GM19468 (cell line): ENCODE results near the gene KLF2.
"Not testable (repeated sequence)": the region's sequence is repeated elsewhere in the genome, so short reads cannot be mapped to it uniquely, and the experiment has no call there.

Source experiments
- ATAC-seq: cut with Tn5 transposase; IDR thresholded peaks from one replicate; pipeline ENCODE4 v1.9.1; 2021; ENCODE audit warnings: mild to moderate bottlenecking, moderate library complexity, moderate number of reproducible peaks; ENCODE audit not compliant: unreplicated experiment; ENCODE audit errors: extremely low read depth

KLF2 gene

GRCh38 chr19:16335226-16335625, 10.6 kb downstream of the KLF2 start:
- no peak for ATAC-seq

- ATAC-seq = no peak
Measured at GRCh38 chr19:16336571-16336970, 11.9 kb downstream of the KLF2 start.

GRCh38 chr19:16337809-16338469, 13.3 kb downstream of the KLF2 start:
- ATAC-seq = no peak

GRCh38 chr19:16338470-16339360, 14.1 kb downstream of the KLF2 start:
- ATAC-seq = no peak

GRCh38 chr19:16339361-16339725, 14.7 kb downstream of the KLF2 start:
- no peak for ATAC-seq

- no peak for ATAC-seq
Measured at GRCh38 chr19:16340092-16340491, 15.5 kb downstream of the KLF2 start.

GRCh38 chr19:16340654-16341053, 16.0 kb downstream of the KLF2 start:
- no peak for ATAC-seq

GRCh38 chr19:16342002-16342715, 17.5 kb downstream of the KLF2 start:
- peak; percentile 40 for ATAC-seq

GRCh38 chr19:16343156-16343555, 18.5 kb downstream of the KLF2 start:
- ATAC-seq = no peak

- no peak for ATAC-seq
Measured at GRCh38 chr19:16345457-16345856, 20.8 kb downstream of the KLF2 start.

GRCh38 chr19:16347099-16347498, 22.5 kb downstream of the KLF2 start:
- not testable (repeated sequence) for ATAC-seq

GRCh38 chr19:16347706-16348105, 23.1 kb downstream of the KLF2 start:
- ATAC-seq = no peak

- ATAC-seq = no peak
Measured at GRCh38 chr19:16349551-16350152, 25.0 kb downstream of the KLF2 start.

- ATAC-seq = no peak
Measured at GRCh38 chr19:16351133-16351809, 26.6 kb downstream of the KLF2 start.

GRCh38 chr19:16355293-16356043, 30.8 kb downstream of the KLF2 start:
- ATAC-seq = no peak

- no peak for ATAC-seq
Measured at GRCh38 chr19:16358456-16358855, 33.8 kb downstream of the KLF2 start.

- no peak for ATAC-seq
Measured at GRCh38 chr19:16359074-16359473, 34.4 kb downstream of the KLF2 start.

GRCh38 chr19:16359964-16360363, 35.3 kb downstream of the KLF2 start:
- no peak for ATAC-seq

GRCh38 chr19:16360738-16361137, 36.1 kb downstream of the KLF2 start:
- no peak for ATAC-seq
